Natural killer cell (primary cell): ENCODE measurements around the gene HDAC4. TPM values are rescaled to one million over a fixed set of nuclear protein-coding genes. Genes with fewer than 3 reads are reported as not detected.

Source experiments
- ATAC-seq, 3 donors: fragments of 150-1000 bp in 2 of 3; fragments of 200-7000 bp in 1 of 3; cut with Tn5 transposase; 1 replicate in 1 of 3; 2 replicates in 2 of 3; pipeline ENCODE4 v1.10.0; 2021; ENCODE audit warnings: mild to moderate bottlenecking in 2 of 3, moderate library complexity in 2 of 3
- DNase-seq, 2 donors: peaks; one replicate each; pipeline versions ENCODE4 v3.0.0 to v3.0.0-alpha.2; 2013 to 2021; ENCODE audit warnings: mixed read lengths in 1 of 2
- H3K27ac ChIP-seq: one replicate; pipeline ENCODE4 v1.5.1; 2013; ENCODE audit warnings: mild to moderate bottlenecking, low read length
- H3K27me3 ChIP-seq: one replicate; pipeline ENCODE4 v1.6.1; 2013; ENCODE audit warnings: low read length; ENCODE audit not compliant: control insufficient read depth, insufficient read depth
- H3K36me3 ChIP-seq: one replicate; pipeline ENCODE4 v1.6.1; 2013; ENCODE audit warnings: low read length; ENCODE audit not compliant: control insufficient read depth, insufficient read depth
- H3K4me1 ChIP-seq: one replicate; pipeline ENCODE4 v1.6.1; 2013; ENCODE audit warnings: low read length; ENCODE audit not compliant: control insufficient read depth, insufficient read depth
- H3K4me3 ChIP-seq: one replicate; pipeline ENCODE4 v1.5.1; 2013; ENCODE audit warnings: low read length
- H3K9me3 ChIP-seq: one replicate; pipeline ENCODE4 v1.6.1; 2013; ENCODE audit warnings: low read length; ENCODE audit not compliant: control insufficient read depth, insufficient read depth
- H3K27ac Mint-ChIP-seq, 2 donors: one replicate each; pipeline ENCODE4 v1.8.0; 2022; ENCODE audit warnings: mild to moderate bottlenecking in 2 of 2, mixed read lengths in 2 of 2, moderate library complexity in 1 of 2
- H3K27me3 Mint-ChIP-seq, 2 donors: one replicate each; pipeline ENCODE4 v1.8.0; 2022; ENCODE audit warnings: low read depth in 2 of 2, mixed read lengths in 2 of 2
- H3K36me3 Mint-ChIP-seq: one replicate; pipeline ENCODE4 v1.8.0; 2022; ENCODE audit warnings: mixed read lengths
- H3K4me1 Mint-ChIP-seq, 2 donors: one replicate each; pipeline ENCODE4 v1.8.0; 2022; ENCODE audit warnings: mixed read lengths in 2 of 2
- H3K4me3 Mint-ChIP-seq: one replicate; pipeline ENCODE4 v1.8.0; 2022; ENCODE audit warnings: mild to moderate bottlenecking, moderate library complexity, mixed read lengths
- H3K9me3 Mint-ChIP-seq, 2 donors: one replicate each; pipeline ENCODE4 v1.8.0; 2022; ENCODE audit warnings: mixed read lengths in 2 of 2
- CTCF ChIP-seq: fragments of 200-600 bp; IDR thresholded peaks from one replicate; pipeline ENCODE4 v1.8.0; 2022; ENCODE audit warnings: antibody characterized with exemption
- WGBS: methylation state at CpG from one replicate; pipeline ENCODE4 v1.1.7; 2013; ENCODE audit warnings: missing lambda C conversion rate; ENCODE audit not compliant: insufficient coverage; 5-methylcytosine and 5-hydroxymethylcytosine counted together
- intact Hi-C: fragments of 100-400 bp; cut with micrococcal nuclease; formaldehyde crosslinking; loops from one replicate; pipeline ENCODE4 v1.14.2; 2022
- total RNA-seq, 4 donors: library from RNA; stranded (reverse); fragments of 120-200 nt in 1 of 4; gene quantifications; one replicate each; pipeline versions ENCODE4 v1.2.3 to v1.2.4, GENCODE V29; 2013 to 2022

The HDAC4 gene
- total RNA-seq, 3 donors from 2014 or later (not counting 1 experiment from before 2014, with no cell fraction given), result 74.9 to 105 (median 100) TPM

GRCh38 chr2:239354791-239355136 is 46.1 kb downstream of the HDAC4 start:
- peaks cover 12% of the 10 kb centered on the region for H3K36me3 Mint-ChIP-seq
- DNase-seq (no peak), ATAC-seq (no peak)
- H3K4me3 Mint-ChIP-seq, result no peak overlapping the region
- intact Hi-C loops, result no loop called here
- H3K4me3 ChIP-seq, result no peak overlapping the region
- no peaks in the 10 kb centered on the region for H3K4me1 ChIP-seq
- H3K9me3 ChIP-seq, result no peaks in the 10 kb centered on the region
- peaks cover 5 to 15% of the 10 kb centered on the region in 2 donors for H3K4me1 Mint-ChIP-seq
- H3K9me3 Mint-ChIP-seq, result peaks cover 0 to 4% of the 10 kb centered on the region in 2 donors
- 100% methylated on average over 1 of the region's 2 CpGs for WGBS
- no peak overlapping the region for H3K27ac ChIP-seq
- H3K27ac Mint-ChIP-seq, result no peak overlapping the region
- H3K27me3 ChIP-seq, result no peaks in the 10 kb centered on the region
- TF ChIP-seq CTCF, result no peak
- H3K36me3 ChIP-seq, result no peaks in the 10 kb centered on the region
- no peaks in the 10 kb centered on the region for H3K27me3 Mint-ChIP-seq

- Histone ChIP-seq H3K27me3 (no peaks in the 10 kb centered on the region), H3K9me3 (no peaks in the 10 kb centered on the region), H3K4me1 (no peaks in the 10 kb centered on the region), H3K4me3 (no peak overlapping the region), H3K36me3 (no peaks in the 10 kb centered on the region), H3K27ac (no peak overlapping the region)
- peaks cover 0 to 4% of the 10 kb centered on the region in 2 donors for H3K9me3 Mint-ChIP-seq
- peaks cover 12% of the 10 kb centered on the region for H3K36me3 Mint-ChIP-seq
- WGBS, result 96% methylated on average over 7 of the region's 7 CpGs
- H3K4me3 Mint-ChIP-seq, result no peak overlapping the region
- no peak for TF ChIP-seq CTCF
- H3K4me1 Mint-ChIP-seq, result peaks cover 5 to 16% of the 10 kb centered on the region in 2 donors
- ATAC-seq (no peak), DNase-seq (no peak)
- intact Hi-C loops, result no loop called here
- H3K27ac Mint-ChIP-seq, result no peak overlapping the region
- no peaks in the 10 kb centered on the region for H3K27me3 Mint-ChIP-seq
Measured at GRCh38 chr2:239354132-239354790, 46.6 kb downstream of the HDAC4 start.

- ATAC-seq (no peak), DNase-seq (no peak)
- WGBS, result 99% methylated on average over 5 of the region's 5 CpGs
- no peak overlapping the region for H3K4me3 Mint-ChIP-seq
- peaks cover 5 to 16% of the 10 kb centered on the region in 2 donors for H3K4me1 Mint-ChIP-seq
- Histone ChIP-seq H3K4me3 (no peak overlapping the region), H3K4me1 (no peaks in the 10 kb centered on the region), H3K27ac (no peak overlapping the region), H3K27me3 (no peaks in the 10 kb centered on the region), H3K9me3 (no peaks in the 10 kb centered on the region), H3K36me3 (no peaks in the 10 kb centered on the region)
- H3K27ac Mint-ChIP-seq, result no peak overlapping the region
- peaks cover 12% of the 10 kb centered on the region for H3K36me3 Mint-ChIP-seq
- no peaks in the 10 kb centered on the region for H3K27me3 Mint-ChIP-seq
- intact Hi-C loops, result no loop called here
- H3K9me3 Mint-ChIP-seq, result peaks cover 0 to 4% of the 10 kb centered on the region in 2 donors
- TF ChIP-seq CTCF, result no peak
Measured at GRCh38 chr2:239353692-239354091, 47.1 kb downstream of the HDAC4 start.

GRCh38 chr2:239351687-239352086 is 49.1 kb downstream of the HDAC4 start:
- intact Hi-C loops, result no loop called here
- ATAC-seq (no peak), DNase-seq (no peak)
- H3K4me1 ChIP-seq, result no peaks in the 10 kb centered on the region
- Mint-ChIP-seq H3K27me3 (no peaks in the 10 kb centered on the region), H3K36me3 (peaks cover 12% of the 10 kb centered on the region), H3K27ac (no peak overlapping the region), H3K4me1 (peaks cover 5 to 10% of the 10 kb centered on the region in 2 donors), H3K9me3 (peaks cover 0 to 4% of the 10 kb centered on the region in 2 donors), H3K4me3 (no peak overlapping the region)
- no peak for TF ChIP-seq CTCF
- H3K27me3 ChIP-seq, result no peaks in the 10 kb centered on the region
- H3K9me3 ChIP-seq, result no peaks in the 10 kb centered on the region
- no peaks in the 10 kb centered on the region for H3K36me3 ChIP-seq
- 93% methylated on average over 14 of the region's 14 CpGs for WGBS
- H3K27ac ChIP-seq, result no peak overlapping the region
- H3K4me3 ChIP-seq, result no peak overlapping the region
